ENCODE measurements around the gene EFEMP2.

GRCh38 chr11:65870706-65871681, 1.6 kb downstream of the EFEMP2 start:
- no peak for TF ChIP-seq EZH2 (IDR thresholded peaks at IDR 0.05)
- TF ChIP-seq, protein P1, sequence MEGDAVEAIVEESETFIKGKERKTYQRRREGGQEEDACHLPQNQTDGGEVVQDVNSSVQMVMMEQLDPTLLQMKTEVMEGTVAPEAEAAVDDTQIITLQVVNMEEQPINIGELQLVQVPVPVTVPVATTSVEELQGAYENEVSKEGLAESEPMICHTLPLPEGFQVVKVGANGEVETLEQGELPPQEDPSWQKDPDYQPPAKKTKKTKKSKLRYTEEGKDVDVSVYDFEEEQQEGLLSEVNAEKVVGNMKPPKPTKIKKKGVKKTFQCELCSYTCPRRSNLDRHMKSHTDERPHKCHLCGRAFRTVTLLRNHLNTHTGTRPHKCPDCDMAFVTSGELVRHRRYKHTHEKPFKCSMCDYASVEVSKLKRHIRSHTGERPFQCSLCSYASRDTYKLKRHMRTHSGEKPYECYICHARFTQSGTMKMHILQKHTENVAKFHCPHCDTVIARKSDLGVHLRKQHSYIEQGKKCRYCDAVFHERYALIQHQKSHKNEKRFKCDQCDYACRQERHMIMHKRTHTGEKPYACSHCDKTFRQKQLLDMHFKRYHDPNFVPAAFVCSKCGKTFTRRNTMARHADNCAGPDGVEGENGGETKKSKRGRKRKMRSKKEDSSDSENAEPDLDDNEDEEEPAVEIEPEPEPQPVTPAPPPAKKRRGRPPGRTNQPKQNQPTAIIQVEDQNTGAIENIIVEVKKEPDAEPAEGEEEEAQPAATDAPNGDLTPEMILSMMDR (IDR thresholded peaks at IDR 0.05) = no peak

Measured in neural progenitor cell (in vitro differentiated cells).